ENCODE results near the gene ADCY9.
A peak's percentile ranks its signal among the peaks of the same experiment; 100 is the strongest.
"Not testable (repeated sequence)": the region's sequence is repeated elsewhere in the genome, so short reads cannot be mapped to it uniquely, and the experiment has no call there.

ADCY9 gene

GRCh38 chr16:3950343-3951193, 165.7 kb downstream of the ADCY9 start:
- peak; percentile 23 for DNase-seq (ENCODE audit: low spot score)

GRCh38 chr16:3949946-3950342, 166.3 kb downstream of the ADCY9 start:
- DNase-seq (ENCODE audit: low spot score), result no peak

GRCh38 chr16:3949287-3949686, 167.0 kb downstream of the ADCY9 start:
- no peak for DNase-seq (ENCODE audit: low spot score)

GRCh38 chr16:3948378-3948995, 167.8 kb downstream of the ADCY9 start:
- DNase-seq (ENCODE audit: low spot score), result no peak

GRCh38 chr16:3946604-3947180, 169.6 kb downstream of the ADCY9 start:
- no peak for DNase-seq (ENCODE audit: low spot score)

- no peak for DNase-seq (ENCODE audit: low spot score)
Measured at GRCh38 chr16:3945751-3946603, 170.3 kb downstream of the ADCY9 start.

GRCh38 chr16:3944457-3944856, 171.8 kb downstream of the ADCY9 start:
- DNase-seq (ENCODE audit: low spot score), result not testable (repeated sequence)

GRCh38 chr16:3942146-3942545, 174.1 kb downstream of the ADCY9 start:
- not testable (repeated sequence) for DNase-seq (ENCODE audit: low spot score)

GRCh38 chr16:3938843-3939624, 177.2 kb downstream of the ADCY9 start:
- DNase-seq (ENCODE audit: low spot score), result peak; percentile 27

GRCh38 chr16:3938471-3938842, 177.8 kb downstream of the ADCY9 start:
- no peak for DNase-seq (ENCODE audit: low spot score)

- no peak for DNase-seq (ENCODE audit: low spot score)
Measured at GRCh38 chr16:3937066-3937875, 179.0 kb downstream of the ADCY9 start.

- DNase-seq (ENCODE audit: low spot score), result no peak
Measured at GRCh38 chr16:3935921-3936320, 180.3 kb downstream of the ADCY9 start.

GRCh38 chr16:3934491-3935181, 181.6 kb downstream of the ADCY9 start:
- DNase-seq (ENCODE audit: low spot score), result no peak

- DNase-seq (ENCODE audit: low spot score), result not testable (repeated sequence)
Measured at GRCh38 chr16:3927147-3927546, 189.1 kb downstream of the ADCY9 start.

GRCh38 chr16:3924763-3925162, 191.5 kb downstream of the ADCY9 start:
- DNase-seq (ENCODE audit: low spot score), result no peak

GRCh38 chr16:3922241-3922640, 194.0 kb downstream of the ADCY9 start:
- no peak for DNase-seq (ENCODE audit: low spot score)

- DNase-seq (ENCODE audit: low spot score), result no peak
Measured at GRCh38 chr16:3920206-3920605, 196.0 kb downstream of the ADCY9 start.

- DNase-seq (ENCODE audit: low spot score), result no peak
Measured at GRCh38 chr16:3919413-3919812, 196.8 kb downstream of the ADCY9 start.

- DNase-seq (ENCODE audit: low spot score), result no peak
Measured at GRCh38 chr16:3915426-3916260, 200.6 kb downstream of the ADCY9 start.

All from Ammon's horn (tissue), 1 donor.